ENCODE results near the gene C3orf70. TPM values are rescaled to one million over a fixed set of nuclear protein-coding genes. Genes with fewer than 3 reads are reported as not detected.
A peak's percentile ranks its signal among the peaks of the same experiment; 100 is the strongest.

Gene C3orf70
- under 1 TPM in 1 of 2 experiments, not detected in 1; 0.04 TPM for total RNA-seq

GRCh38 chr3:185152410-185153170 lies at the start of gene C3orf70:
Gene C3orf70 (minus strand): TSS chr3:185153060. CDS start chr3:185152823, 237 bp downstream.
- ChIA-PET CTCF (interaction anchor here (0.6 to 1.7 kb wide), 2 partner anchors 11 to 122 kb away, joined by 3 to 8 read pairs; no protein-coding TSS in a partner anchor), POLR2A (no interaction called here)
- Mint-ChIP-seq H3K4me1 (peaks cover 5% of the 10 kb centered on the region), H3K4me3 (peak within 1 kb of the TSS; percentile 61), H3K27ac (no peak within 1 kb of the TSS), H3K9me3 (ENCODE audit: low read depth) (no peaks in the 10 kb centered on the region), H3K36me3 (ENCODE audit: low read depth) (no peaks in the 10 kb centered on the region), H3K27me3 (peaks cover 27% of the 10 kb centered on the region)
- peak; percentile 72 for ATAC-seq
- peak; percentile 49 for DNase-seq
- intact Hi-C loops (cut with DNase I, micrococcal nuclease): no loop called here

DNA sequence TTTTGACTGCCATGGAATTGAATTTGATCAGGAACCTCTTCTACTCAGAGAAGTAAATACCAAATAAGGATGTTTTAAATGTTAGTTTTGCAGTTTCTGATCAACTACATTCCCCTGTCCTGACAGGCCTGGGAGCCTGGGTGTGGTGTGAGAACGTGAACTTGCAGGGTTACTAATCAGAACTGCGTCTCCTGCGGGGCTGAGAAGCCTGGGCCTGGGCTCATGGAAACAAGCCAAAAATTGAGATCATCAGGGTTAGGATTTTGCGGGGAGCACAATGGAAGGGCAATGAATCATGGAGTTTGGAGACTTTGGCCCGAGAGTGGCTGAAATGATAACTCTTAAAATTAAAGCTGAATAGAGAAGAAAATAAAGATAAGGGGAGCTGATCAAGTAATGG lies 47.8 kb upstream of the C3orf70 start:
- no peak for ATAC-seq
- H3K4me3 Mint-ChIP-seq: no peak overlapping the region

DNA sequence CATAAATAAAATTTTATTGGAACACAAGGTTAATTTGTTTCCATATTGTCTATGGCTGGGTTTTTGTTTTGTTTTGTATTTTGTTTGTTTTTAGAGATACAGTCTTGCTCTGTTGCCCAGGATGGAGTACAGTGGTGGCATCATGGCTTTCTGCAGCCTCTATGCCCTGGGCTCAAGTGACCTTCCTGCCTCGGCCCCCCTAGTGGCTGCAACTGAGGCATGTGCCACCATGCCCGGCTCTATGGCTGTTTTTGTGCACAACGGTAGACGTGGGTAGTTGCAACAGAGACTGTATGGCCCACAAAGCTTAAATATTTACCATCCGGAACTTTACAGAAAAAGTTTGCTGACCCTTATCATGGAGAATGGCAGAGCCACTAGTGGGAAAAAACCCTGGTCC lies 46.8 kb upstream of the C3orf70 start:
- no peak overlapping the region for H3K4me3 Mint-ChIP-seq
- H3K9me3 Mint-ChIP-seq (ENCODE audit: low read depth): peaks cover 2% of the 10 kb centered on the region
- ATAC-seq: no peak
- ChIA-PET CTCF (no interaction called here), POLR2A (no interaction called here)
- H3K27ac Mint-ChIP-seq: no peak overlapping the region
- no peak for DNase-seq
- H3K4me1 Mint-ChIP-seq: no peaks in the 10 kb centered on the region
- no peaks in the 10 kb centered on the region for H3K27me3 Mint-ChIP-seq
- intact Hi-C loops (cut with DNase I, micrococcal nuclease): no loop called here
- H3K36me3 Mint-ChIP-seq (ENCODE audit: low read depth): no peaks in the 10 kb centered on the region

More for the DNA sequence above, 47.8 kb upstream of the C3orf70 start:
- POLR2A ChIA-PET: no interaction called here
- H3K27me3 Mint-ChIP-seq: no peaks in the 10 kb centered on the region
- intact Hi-C loops (cut with DNase I, micrococcal nuclease): no loop called here
- H3K9me3 Mint-ChIP-seq (ENCODE audit: low read depth): no peaks in the 10 kb centered on the region
- CTCF ChIA-PET: no interaction called here
- no peaks in the 10 kb centered on the region for H3K36me3 Mint-ChIP-seq (ENCODE audit: low read depth)
- no peaks in the 10 kb centered on the region for H3K4me1 Mint-ChIP-seq
- no peak overlapping the region for H3K27ac Mint-ChIP-seq
- DNase-seq: no peak

DNA sequence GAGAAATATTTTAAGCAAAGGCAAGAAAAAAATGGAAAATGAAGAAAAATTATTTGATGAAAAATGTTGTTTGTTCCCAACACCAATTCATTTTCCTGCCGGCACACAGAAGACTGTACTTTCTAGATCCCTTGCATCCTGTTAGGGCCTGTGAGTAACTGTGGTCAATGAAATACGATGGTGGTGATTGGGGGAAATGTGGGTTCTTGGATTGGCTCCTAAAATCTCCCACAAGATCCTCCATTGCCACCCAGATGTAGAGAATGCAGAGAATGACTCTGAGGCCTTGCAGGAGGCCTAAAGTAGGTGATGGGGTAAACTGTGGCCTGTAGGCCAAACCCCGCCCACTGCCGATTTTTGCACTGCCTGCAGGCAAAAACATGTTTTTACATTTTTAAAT lies 46.3 kb upstream of the C3orf70 start:
- ATAC-seq: no peak

GRCh38 chr3:185197068-185197467 lies 44.2 kb upstream of the C3orf70 start:
- ChIA-PET CTCF (no interaction called here), POLR2A (no interaction called here)
- intact Hi-C loops (cut with DNase I, micrococcal nuclease): no loop called here
- Mint-ChIP-seq H3K4me1 (no peaks in the 10 kb centered on the region), H3K27ac (no peak overlapping the region), H3K27me3 (peaks cover 2% of the 10 kb centered on the region), H3K36me3 (ENCODE audit: low read depth) (peaks cover 2% of the 10 kb centered on the region), H3K9me3 (ENCODE audit: low read depth) (peaks cover 2% of the 10 kb centered on the region), H3K4me3 (no peak overlapping the region)
- DNase-seq: no peak
- no peak for ATAC-seq

More for the DNA sequence above, 46.3 kb upstream of the C3orf70 start:
- Mint-ChIP-seq H3K27ac (no peak overlapping the region), H3K9me3 (ENCODE audit: low read depth) (peaks cover 2% of the 10 kb centered on the region), H3K4me1 (no peaks in the 10 kb centered on the region), H3K27me3 (no peaks in the 10 kb centered on the region), H3K4me3 (no peak overlapping the region), H3K36me3 (ENCODE audit: low read depth) (no peaks in the 10 kb centered on the region)
- intact Hi-C loops (cut with DNase I, micrococcal nuclease): no loop called here
- POLR2A ChIA-PET: no interaction called here
- CTCF ChIA-PET: interaction anchor here (0.6 kb wide), 1 partner anchor 37 kb away, joined by 3 read pairs; no protein-coding TSS in a partner anchor
- no peak for DNase-seq

DNA sequence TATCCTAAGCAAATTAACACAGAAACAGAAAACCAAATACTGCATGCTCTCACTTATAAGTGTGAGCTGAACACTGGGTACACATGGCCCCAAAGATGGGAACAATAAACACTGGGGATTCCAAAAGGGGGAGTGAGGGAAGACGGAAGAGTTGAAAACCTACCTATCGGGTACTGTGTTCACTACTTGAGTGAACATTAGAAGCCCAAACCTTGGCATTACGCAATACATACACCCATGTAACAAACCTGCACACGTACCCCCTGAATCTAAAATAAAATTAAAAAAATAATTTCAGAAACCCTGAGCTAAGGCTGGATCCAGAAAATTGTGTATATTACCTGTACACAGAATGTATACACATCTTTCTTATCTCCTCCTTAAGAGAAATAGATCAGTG lies 42.8 kb upstream of the C3orf70 start:
- Mint-ChIP-seq H3K36me3 (ENCODE audit: low read depth) (peaks cover 2% of the 10 kb centered on the region), H3K4me1 (no peaks in the 10 kb centered on the region), H3K4me3 (no peak overlapping the region), H3K27me3 (peaks cover 2% of the 10 kb centered on the region), H3K9me3 (ENCODE audit: low read depth) (peaks cover 2% of the 10 kb centered on the region), H3K27ac (no peak overlapping the region)
- ChIA-PET CTCF (no interaction called here), POLR2A (no interaction called here)
- ATAC-seq (no peak), DNase-seq (no peak)
- intact Hi-C loops (cut with DNase I, micrococcal nuclease): no loop called here

DNA sequence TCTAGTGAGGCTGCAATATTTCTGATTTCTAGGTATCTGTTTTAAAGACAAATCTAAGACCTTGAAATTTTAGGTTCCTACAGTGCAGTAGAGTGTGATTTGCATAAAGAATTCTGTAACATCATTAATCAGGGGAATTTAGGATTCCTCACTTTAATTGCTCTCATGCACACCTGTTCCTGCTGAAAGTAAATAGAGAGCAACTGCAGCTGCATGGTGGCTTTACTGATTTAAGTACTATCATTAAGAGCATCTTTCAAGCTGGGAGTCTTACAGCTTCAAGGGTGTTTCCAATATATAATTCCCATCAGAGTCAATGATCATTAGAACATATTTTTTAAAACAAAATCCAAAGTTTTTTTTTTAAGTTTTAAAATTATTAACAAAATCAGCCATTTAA lies 36.0 kb upstream of the C3orf70 start:
- Mint-ChIP-seq H3K36me3 (ENCODE audit: low read depth) (peaks cover 2% of the 10 kb centered on the region), H3K4me3 (no peak overlapping the region), H3K27me3 (peaks cover 2% of the 10 kb centered on the region), H3K9me3 (ENCODE audit: low read depth) (no peaks in the 10 kb centered on the region), H3K4me1 (no peaks in the 10 kb centered on the region), H3K27ac (no peak overlapping the region)
- DNase-seq (no peak), ATAC-seq (no peak)
- POLR2A ChIA-PET: no interaction called here
- CTCF ChIA-PET: no interaction called here
- intact Hi-C loops (cut with DNase I, micrococcal nuclease): no loop called here

DNA sequence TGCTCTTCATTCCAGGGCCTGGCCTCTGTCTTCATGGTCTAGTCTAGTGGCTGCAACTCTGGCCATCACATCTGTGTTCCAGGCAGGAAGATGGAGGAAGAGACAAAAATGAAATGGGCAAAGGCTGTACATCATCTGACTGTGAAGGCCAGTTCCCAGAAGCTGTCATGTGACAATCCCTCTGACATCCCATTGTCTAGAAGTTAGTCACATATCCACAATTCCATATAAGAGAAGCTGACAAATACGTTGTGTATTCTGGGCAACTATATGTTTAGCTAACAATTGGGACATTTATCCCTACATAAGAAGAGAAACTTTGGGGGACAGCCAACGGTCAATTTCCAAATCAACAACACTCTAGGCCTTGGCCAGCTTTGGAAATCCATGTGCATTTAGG lies 34.5 kb upstream of the C3orf70 start:
- Mint-ChIP-seq H3K4me1 (no peaks in the 10 kb centered on the region), H3K27ac (no peak overlapping the region), H3K36me3 (ENCODE audit: low read depth) (no peaks in the 10 kb centered on the region), H3K9me3 (ENCODE audit: low read depth) (no peaks in the 10 kb centered on the region), H3K4me3 (no peak overlapping the region), H3K27me3 (no peaks in the 10 kb centered on the region)
- intact Hi-C loops (cut with DNase I, micrococcal nuclease): no loop called here
- DNase-seq (no peak), ATAC-seq (no peak)
- ChIA-PET POLR2A (no interaction called here), CTCF (interaction anchor here (1.0 to 1.1 kb wide), 3 partner anchors 9 to 312 kb away, joined by 3 read pairs; no protein-coding TSS in a partner anchor)

DNA sequence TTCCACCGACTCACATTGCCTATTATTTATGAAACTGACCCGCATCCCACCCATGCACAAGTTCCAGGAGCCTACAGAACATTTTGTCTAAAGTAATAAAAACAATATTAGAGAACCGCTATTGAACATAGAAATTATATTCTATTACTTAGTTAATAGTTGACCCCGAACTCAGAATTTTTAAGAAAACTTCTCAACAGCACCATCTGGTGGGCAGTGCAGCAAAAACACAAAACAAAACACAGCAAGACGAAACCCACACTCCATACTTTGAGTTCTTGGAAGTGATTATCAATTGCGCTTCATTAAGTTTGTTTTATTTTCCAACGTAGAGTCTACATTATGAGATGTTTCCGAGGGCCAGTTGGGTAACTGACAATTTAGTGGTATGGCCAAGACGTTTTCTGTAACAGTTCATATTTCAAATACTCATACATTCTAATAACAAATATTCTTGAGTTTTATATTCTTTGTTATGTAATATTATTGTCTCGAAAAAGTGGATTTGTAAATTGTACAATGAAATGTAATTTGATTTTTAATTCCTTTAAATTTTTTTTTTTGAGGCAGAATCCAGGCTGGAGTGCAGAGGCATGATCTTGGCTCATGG lies 24.0 kb upstream of the C3orf70 start:
- POLR2A ChIA-PET: no interaction called here
- no peaks in the 10 kb centered on the region for H3K9me3 Mint-ChIP-seq (ENCODE audit: low read depth)
- no peak overlapping the region for H3K4me3 Mint-ChIP-seq
- ATAC-seq (no peak), DNase-seq (peak; percentile 55)
- CTCF ChIA-PET: interaction anchor here (0.6 to 1.3 kb wide), 14 partner anchors 8 to 539 kb away, joined by 3 to 5 read pairs (median 4); no protein-coding TSS in a partner anchor
- intact Hi-C loops (cut with DNase I, micrococcal nuclease): loop anchor here in 1 of 2 experiments (1.0 kb wide), 1 partner anchor 302 kb away; no protein-coding TSS in a partner anchor
- no peaks in the 10 kb centered on the region for H3K4me1 Mint-ChIP-seq
- peaks cover 7% of the 10 kb centered on the region for H3K27me3 Mint-ChIP-seq
- H3K27ac Mint-ChIP-seq: no peak overlapping the region
- H3K36me3 Mint-ChIP-seq (ENCODE audit: low read depth): no peaks in the 10 kb centered on the region

- ATAC-seq (no peak), DNase-seq (no peak)
- H3K36me3 Mint-ChIP-seq (ENCODE audit: low read depth): no peaks in the 10 kb centered on the region
- no peaks in the 10 kb centered on the region for H3K4me1 Mint-ChIP-seq
- CTCF ChIA-PET: interaction anchor here (1.1 to 1.3 kb wide), 4 partner anchors 10 to 43 kb away, joined by 4 to 5 read pairs (median 4); no protein-coding TSS in a partner anchor
- H3K4me3 Mint-ChIP-seq: no peak overlapping the region
- POLR2A ChIA-PET: no interaction called here
- intact Hi-C loops (cut with DNase I, micrococcal nuclease): no loop called here
- peaks cover 9% of the 10 kb centered on the region for H3K27me3 Mint-ChIP-seq
- no peak overlapping the region for H3K27ac Mint-ChIP-seq
- H3K9me3 Mint-ChIP-seq (ENCODE audit: low read depth): no peaks in the 10 kb centered on the region
Observed at GRCh38 chr3:185175370-185175987, 22.6 kb upstream of the C3orf70 start.

DNA sequence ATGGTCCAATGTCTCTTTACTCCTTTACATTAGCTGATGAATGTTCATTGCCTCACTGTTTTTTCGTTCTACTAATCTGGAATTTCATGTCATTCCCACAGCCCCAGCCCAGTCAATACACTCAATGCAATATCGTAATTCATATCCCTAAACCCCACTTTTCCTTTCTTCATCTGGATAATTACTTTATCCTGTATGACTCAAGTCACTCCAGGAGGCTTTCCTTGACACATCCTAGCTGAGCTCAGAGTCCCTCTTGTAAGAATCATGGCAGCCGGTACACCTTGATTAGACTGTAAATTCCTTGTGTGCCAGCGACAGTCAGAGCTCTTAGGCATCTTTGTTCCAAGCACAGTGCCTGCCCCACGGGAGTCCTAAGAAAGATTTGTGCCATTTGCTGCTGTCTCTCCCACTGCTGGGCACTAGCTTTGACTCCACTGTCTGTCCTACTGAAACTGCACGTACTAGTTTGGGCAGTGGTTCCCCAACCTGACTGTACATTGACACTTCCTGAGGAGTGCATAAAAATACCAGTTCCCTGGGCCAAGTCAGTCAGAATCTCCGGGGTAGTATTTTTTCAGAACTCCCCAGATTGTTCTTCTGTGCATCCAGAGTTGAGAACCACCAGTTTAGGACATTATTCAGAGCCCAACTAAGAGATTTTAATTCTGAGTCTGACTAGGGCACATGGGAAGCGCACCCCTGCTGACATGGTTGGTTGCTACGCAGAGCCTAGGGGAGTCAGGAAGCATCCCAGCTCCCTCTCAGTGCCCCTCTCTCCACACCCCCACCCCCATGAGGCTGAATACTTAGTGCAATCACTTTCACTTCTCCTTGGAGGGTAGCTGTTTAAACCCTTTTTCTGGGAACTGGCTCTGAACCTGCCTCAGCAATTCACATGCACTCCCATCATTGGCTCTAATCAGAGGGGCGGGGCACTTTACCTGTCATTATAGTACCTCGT lies 19.5 kb upstream of the C3orf70 start:
- H3K4me3 Mint-ChIP-seq: no peak overlapping the region
- no peaks in the 10 kb centered on the region for H3K36me3 Mint-ChIP-seq (ENCODE audit: low read depth)
- peaks cover 9% of the 10 kb centered on the region for H3K27me3 Mint-ChIP-seq
- intact Hi-C loops (cut with DNase I, micrococcal nuclease): no loop called here
- POLR2A ChIA-PET: no interaction called here
- no peak overlapping the region for H3K27ac Mint-ChIP-seq
- H3K9me3 Mint-ChIP-seq (ENCODE audit: low read depth): no peaks in the 10 kb centered on the region
- no peak for ATAC-seq
- CTCF ChIA-PET: interaction anchor here (1.1 to 1.8 kb wide), 3 partner anchors 10 to 245 kb away, joined by 3 to 8 read pairs (median 6); no protein-coding TSS in a partner anchor
- no peaks in the 10 kb centered on the region for H3K4me1 Mint-ChIP-seq
- DNase-seq: no peak
